Astrocyte of the spinal cord (primary cell): ENCODE measurements around the gene GAPT.

Experiments used
- DNase-seq: peaks from one replicate; pipeline ENCODE4 v3.0.0; 2011; ENCODE audit warnings: low read depth, low spot score
- H3K4me3 ChIP-seq: 2 replicates; pipeline ENCODE4 v1.5.1; 2011; ENCODE audit warnings: low read depth, mild to moderate bottlenecking, low read length, moderate library complexity
- in situ Hi-C: cut with HindIII; loops from 2 replicates; pipeline ENCODE4 v1.10.0; 2017; ENCODE audit warnings: low sequenced_read_pairs
- TF ChIP-seq, protein P1 (sequence below): IDR thresholded peaks from 2 replicates; pipeline ENCODE4 v1.5.1; 2012; ENCODE audit warnings: low read depth, mild to moderate bottlenecking, low read length, inconsistent platforms

The GAPT gene

DNA sequence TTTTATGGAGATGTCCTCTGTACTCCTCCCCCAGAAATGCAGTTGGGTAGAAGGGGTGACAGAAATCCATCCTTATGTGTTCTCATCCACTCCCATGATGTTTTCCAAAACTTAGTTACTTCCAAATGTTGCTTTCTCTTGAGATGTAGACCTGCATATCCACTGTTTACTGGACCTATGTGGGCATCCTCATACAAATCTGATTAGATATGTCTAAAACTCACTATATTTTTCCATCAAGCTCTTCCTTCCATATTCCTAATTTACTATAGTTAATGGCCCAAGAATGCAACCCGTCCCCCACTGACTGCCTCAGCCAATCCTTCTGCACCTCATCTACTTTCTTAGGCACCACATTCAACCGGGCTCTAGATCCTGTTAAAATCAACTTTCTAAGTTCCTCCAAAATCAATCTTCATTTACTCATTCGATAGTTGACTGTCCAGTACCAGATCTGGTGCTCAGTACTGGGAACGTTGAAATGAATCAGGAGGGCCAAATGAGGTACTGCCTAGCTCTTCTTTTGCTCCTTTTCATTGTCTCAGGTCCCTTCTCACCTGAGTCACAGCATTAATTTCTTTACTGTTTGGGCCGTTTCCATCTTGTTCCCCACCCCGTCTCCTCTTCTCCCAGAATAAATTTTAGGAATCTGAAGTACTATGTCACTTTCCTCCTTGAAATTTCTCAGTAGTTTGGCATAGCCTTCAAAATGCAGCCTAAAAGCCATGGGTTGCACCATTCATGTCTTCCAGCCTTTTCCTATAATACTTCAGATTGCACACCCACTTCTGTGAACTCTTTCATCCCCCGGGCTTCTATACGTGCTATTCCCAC is 39.3 kb upstream of the GAPT start:
- peak; percentile 66 for DNase-seq
- TF ChIP-seq, protein P1, sequence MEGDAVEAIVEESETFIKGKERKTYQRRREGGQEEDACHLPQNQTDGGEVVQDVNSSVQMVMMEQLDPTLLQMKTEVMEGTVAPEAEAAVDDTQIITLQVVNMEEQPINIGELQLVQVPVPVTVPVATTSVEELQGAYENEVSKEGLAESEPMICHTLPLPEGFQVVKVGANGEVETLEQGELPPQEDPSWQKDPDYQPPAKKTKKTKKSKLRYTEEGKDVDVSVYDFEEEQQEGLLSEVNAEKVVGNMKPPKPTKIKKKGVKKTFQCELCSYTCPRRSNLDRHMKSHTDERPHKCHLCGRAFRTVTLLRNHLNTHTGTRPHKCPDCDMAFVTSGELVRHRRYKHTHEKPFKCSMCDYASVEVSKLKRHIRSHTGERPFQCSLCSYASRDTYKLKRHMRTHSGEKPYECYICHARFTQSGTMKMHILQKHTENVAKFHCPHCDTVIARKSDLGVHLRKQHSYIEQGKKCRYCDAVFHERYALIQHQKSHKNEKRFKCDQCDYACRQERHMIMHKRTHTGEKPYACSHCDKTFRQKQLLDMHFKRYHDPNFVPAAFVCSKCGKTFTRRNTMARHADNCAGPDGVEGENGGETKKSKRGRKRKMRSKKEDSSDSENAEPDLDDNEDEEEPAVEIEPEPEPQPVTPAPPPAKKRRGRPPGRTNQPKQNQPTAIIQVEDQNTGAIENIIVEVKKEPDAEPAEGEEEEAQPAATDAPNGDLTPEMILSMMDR, result no peak
- in situ Hi-C loops, result loop anchor here (25.0 kb wide), 2 partner anchors 665 to 965 kb away; partner anchors contain the start of gene ACTBL2
- H3K4me3 ChIP-seq, result no peak overlapping the region

DNA sequence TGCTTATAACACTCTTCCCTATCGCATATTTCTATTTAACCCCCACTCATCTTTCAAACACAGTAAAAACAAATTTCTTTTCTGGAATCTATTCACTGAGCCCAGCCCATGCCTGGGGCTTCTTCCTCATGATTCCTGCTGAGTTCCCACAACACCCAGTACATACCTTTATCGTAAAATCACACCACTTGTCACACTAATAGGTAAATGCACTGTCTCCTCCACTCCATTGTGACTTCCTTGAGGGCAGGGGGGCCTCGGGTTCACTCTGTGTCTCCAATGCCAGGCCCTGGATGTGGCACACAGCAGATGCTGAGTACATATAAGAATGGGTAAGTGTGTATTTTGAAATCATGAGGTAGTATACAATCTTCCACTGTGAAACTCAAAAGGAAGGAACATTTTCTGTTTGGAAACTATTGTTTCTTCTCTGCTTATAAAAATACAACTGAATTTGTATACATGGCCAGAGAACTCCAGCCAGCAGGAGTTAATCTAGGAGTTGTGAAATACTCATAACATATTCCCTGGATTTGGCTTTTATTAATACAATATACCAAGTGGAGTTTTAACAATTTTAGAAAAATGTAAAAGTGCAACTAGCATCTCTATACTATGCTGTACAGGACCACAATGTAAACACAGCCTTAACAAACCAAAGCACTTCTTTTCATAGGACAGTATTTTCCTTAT is 38.5 kb upstream of the GAPT start:
- in situ Hi-C loops, result loop anchor here (25.0 kb wide), 2 partner anchors 665 to 965 kb away; partner anchors contain the start of gene ACTBL2
- TF ChIP-seq, protein P1, result no peak
- peak; percentile 58 for DNase-seq
- H3K4me3 ChIP-seq, result no peak overlapping the region

DNA sequence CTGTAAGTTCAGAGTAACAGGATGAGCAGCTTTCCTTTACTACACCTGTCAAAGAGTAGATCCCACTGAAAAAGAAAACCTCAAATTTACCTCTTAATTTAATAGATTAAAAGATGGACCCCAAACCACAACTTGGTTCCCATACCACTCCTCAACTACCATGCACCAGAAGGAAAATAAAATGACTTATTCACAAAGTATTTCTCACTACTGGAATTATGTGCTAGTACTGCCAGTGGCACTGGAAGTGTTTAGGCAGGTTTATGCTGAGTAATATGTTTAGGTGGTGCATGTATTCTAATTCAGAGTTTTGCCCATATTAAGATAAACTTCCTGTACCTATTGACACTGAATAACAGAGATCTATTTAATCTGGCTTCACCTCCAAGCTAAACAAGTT is 37.9 kb upstream of the GAPT start:
- TF ChIP-seq, protein P1, result no peak
- in situ Hi-C loops, result loop anchor here (25.0 kb wide), 2 partner anchors 666 to 966 kb away; partner anchors contain the start of gene ACTBL2
- H3K4me3 ChIP-seq, result no peak overlapping the region
- peak; percentile 26 for DNase-seq

- TF ChIP-seq, protein P1, result no peak
- in situ Hi-C loops, result loop anchor here (25.0 kb wide), 2 partner anchors 667 to 967 kb away; partner anchors contain the start of gene ACTBL2
- no peak for DNase-seq
- H3K4me3 ChIP-seq, result peak overlapping the region; percentile 90
These were observed 37.2 kb upstream of the GAPT start for GRCh38 chr5:58454025-58454424.

GRCh38 chr5:58455066-58455465 is 36.2 kb upstream of the GAPT start:
- DNase-seq, result no peak
- TF ChIP-seq, protein P1, result no peak
- peak overlapping the region; percentile 90 for H3K4me3 ChIP-seq
- in situ Hi-C loops, result loop anchor here (25.0 kb wide), 2 partner anchors 668 to 968 kb away; partner anchors contain the start of gene ACTBL2

GRCh38 chr5:58455480-58455879 is 35.8 kb upstream of the GAPT start:
- TF ChIP-seq, protein P1, result no peak
- H3K4me3 ChIP-seq, result peak overlapping the region; percentile 90
- no peak for DNase-seq
- in situ Hi-C loops, result loop anchor here (25.0 kb wide), 2 partner anchors 668 to 968 kb away; partner anchors contain the start of gene ACTBL2
